SH-SY5Y (cell line): ENCODE data around the gene C1QTNF2.

Source experiments
- GATA2 ChIP-seq: IDR thresholded peaks from 2 replicates; pipeline ENCODE4 v1.6.1; 2011; ENCODE audit warnings: mild to moderate bottlenecking, low read depth, low read length
- GATA3 ChIP-seq: IDR thresholded peaks from 2 replicates; pipeline ENCODE4 v1.6.1; 2011; ENCODE audit warnings: low read depth, mild to moderate bottlenecking, low read length, moderate library complexity

GRCh38 chr5:160395111-160395510 is 24.7 kb upstream of the C1QTNF2 start:
- no peak for TF ChIP-seq GATA2
- no peak for TF ChIP-seq GATA3
